ENCODE measurements around the gene HTR4.

HTR4 gene

DNA sequence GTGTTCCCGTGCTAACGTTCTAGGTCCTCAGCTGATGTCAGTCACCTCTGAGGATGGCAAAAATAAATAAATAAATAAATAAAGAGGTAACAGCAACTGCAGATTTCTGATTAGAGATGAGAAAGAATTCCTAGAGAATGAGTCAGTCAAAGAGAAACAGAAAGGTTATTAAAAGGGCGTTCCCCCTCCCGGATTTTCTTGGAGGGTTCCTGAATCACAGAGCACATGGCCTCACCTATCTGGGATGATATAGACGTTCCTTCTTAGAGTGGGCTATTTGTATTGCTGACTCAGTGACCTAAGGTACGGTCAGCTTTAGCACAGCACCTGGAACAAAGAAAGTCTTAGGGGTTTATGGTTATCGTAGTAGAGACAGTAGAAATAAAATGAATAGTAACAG lies 30.6 kb downstream of the HTR4 start:
- no peaks in the 10 kb centered on the region for H3K4me1 ChIP-seq
- no peaks in the 10 kb centered on the region for H3K9me3 ChIP-seq
- H3K4me3 ChIP-seq (ENCODE audit: low read depth, low read length), result no peak overlapping the region
- no peaks in the 10 kb centered on the region for H3K27me3 ChIP-seq
- TF ChIP-seq, protein P1, sequence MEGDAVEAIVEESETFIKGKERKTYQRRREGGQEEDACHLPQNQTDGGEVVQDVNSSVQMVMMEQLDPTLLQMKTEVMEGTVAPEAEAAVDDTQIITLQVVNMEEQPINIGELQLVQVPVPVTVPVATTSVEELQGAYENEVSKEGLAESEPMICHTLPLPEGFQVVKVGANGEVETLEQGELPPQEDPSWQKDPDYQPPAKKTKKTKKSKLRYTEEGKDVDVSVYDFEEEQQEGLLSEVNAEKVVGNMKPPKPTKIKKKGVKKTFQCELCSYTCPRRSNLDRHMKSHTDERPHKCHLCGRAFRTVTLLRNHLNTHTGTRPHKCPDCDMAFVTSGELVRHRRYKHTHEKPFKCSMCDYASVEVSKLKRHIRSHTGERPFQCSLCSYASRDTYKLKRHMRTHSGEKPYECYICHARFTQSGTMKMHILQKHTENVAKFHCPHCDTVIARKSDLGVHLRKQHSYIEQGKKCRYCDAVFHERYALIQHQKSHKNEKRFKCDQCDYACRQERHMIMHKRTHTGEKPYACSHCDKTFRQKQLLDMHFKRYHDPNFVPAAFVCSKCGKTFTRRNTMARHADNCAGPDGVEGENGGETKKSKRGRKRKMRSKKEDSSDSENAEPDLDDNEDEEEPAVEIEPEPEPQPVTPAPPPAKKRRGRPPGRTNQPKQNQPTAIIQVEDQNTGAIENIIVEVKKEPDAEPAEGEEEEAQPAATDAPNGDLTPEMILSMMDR (IDR thresholded peaks at IDR 0.05; ENCODE audit: low read depth, low read length), result no peak
- no peak for DNase-seq
- no peaks in the 10 kb centered on the region for H3K36me3 ChIP-seq

DNA sequence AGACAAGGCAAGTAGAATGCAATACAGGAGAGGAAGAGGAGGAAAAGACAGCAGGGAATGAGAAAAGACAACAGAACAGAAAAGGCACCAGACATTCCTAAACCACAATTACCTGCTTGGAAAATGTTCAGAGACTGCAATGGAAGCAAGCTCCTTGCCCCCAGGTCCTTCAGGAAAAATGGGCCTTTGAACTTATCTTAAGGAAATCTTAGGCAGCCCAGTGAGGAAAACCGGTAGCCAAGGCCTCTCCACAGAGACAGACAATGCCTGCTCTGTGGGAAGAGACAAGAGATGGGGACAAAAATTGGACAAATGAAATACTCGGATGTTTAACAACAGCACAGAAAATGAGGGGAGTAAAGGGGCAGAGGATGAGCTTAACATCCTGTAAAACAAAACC lies 31.2 kb downstream of the HTR4 start:
- no peak for DNase-seq
- H3K36me3 ChIP-seq, result no peaks in the 10 kb centered on the region
- TF ChIP-seq, protein P1 (IDR thresholded peaks at IDR 0.05; ENCODE audit: low read depth, low read length), result no peak
- no peak overlapping the region for H3K4me3 ChIP-seq (ENCODE audit: low read depth, low read length)
- H3K4me1 ChIP-seq, result no peaks in the 10 kb centered on the region
- H3K27me3 ChIP-seq, result no peaks in the 10 kb centered on the region
- H3K9me3 ChIP-seq, result no peaks in the 10 kb centered on the region

DNA sequence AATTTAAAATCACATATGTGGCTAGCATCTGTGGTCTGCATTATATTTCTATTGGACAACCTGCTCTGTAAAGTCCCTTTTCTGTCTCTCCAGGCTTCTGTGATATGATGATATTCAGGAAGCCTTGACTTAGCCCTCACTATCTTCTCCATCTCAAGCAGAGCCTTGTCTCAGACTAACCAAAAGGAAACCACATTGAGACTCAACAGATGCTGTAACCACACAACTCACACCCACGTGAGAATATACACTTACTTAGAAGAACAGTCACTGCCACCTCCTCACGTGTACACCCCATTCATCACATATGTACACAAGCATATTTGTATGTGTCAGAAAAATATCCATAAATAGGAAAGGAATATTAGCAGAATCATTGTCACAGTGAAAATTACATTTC lies 33.6 kb downstream of the HTR4 start:
- H3K9me3 ChIP-seq, result no peaks in the 10 kb centered on the region
- TF ChIP-seq, protein P1 (IDR thresholded peaks at IDR 0.05; ENCODE audit: low read depth, low read length), result no peak
- DNase-seq, result no peak
- H3K27me3 ChIP-seq, result no peaks in the 10 kb centered on the region
- no peak overlapping the region for H3K4me3 ChIP-seq (ENCODE audit: low read depth, low read length)
- H3K36me3 ChIP-seq, result no peaks in the 10 kb centered on the region
- no peaks in the 10 kb centered on the region for H3K4me1 ChIP-seq

DNA sequence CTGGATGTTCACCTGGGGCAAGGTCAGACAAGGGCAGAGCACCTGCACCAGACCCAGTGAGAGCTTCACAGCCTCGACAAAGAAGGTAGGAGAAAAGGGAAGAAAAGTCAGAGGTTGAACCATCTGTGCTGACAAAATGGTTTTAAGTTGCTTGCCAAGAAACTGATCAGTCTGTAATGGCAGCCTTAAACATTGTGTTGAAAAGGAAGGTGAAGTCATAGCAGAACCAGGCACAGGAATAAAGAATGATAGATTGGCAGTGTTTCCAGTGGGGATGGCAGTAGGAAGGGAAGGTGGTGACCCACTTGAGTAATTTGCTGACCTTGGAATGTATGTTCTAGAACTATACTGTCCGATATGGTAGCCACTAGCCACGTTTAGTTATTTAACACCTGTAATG lies 34.2 kb downstream of the HTR4 start:
- TF ChIP-seq, protein P1 (IDR thresholded peaks at IDR 0.05; ENCODE audit: low read depth, low read length), result no peak
- Histone ChIP-seq H3K9me3 (no peaks in the 10 kb centered on the region), H3K36me3 (no peaks in the 10 kb centered on the region), H3K4me3 (ENCODE audit: low read depth, low read length) (no peak overlapping the region), H3K4me1 (no peaks in the 10 kb centered on the region), H3K27me3 (no peaks in the 10 kb centered on the region)
- DNase-seq, result no peak

DNA sequence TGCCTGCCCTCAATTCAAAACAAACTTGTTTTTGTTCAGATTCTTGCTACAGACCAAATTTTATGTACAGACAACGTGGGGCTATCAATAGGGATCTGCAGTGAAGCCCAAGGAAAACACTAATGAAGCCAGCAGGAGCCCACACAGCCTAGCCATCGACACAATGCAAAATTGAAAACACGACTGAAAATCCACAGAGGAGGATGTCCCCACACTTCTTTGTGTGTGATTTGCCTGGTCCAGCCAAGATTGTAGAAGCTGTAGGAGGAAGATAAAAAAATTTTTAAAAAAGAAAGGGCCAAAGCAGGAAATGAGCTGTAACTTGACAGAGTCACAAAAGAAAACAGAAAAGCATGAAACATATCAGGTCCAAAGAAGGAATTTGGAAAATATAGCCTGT lies 34.8 kb downstream of the HTR4 start:
- Histone ChIP-seq H3K36me3 (no peaks in the 10 kb centered on the region), H3K4me3 (ENCODE audit: low read depth, low read length) (no peak overlapping the region), H3K27me3 (no peaks in the 10 kb centered on the region), H3K9me3 (no peaks in the 10 kb centered on the region), H3K4me1 (no peaks in the 10 kb centered on the region)
- no peak for DNase-seq
- TF ChIP-seq, protein P1 (IDR thresholded peaks at IDR 0.05; ENCODE audit: low read depth, low read length), result no peak

DNA sequence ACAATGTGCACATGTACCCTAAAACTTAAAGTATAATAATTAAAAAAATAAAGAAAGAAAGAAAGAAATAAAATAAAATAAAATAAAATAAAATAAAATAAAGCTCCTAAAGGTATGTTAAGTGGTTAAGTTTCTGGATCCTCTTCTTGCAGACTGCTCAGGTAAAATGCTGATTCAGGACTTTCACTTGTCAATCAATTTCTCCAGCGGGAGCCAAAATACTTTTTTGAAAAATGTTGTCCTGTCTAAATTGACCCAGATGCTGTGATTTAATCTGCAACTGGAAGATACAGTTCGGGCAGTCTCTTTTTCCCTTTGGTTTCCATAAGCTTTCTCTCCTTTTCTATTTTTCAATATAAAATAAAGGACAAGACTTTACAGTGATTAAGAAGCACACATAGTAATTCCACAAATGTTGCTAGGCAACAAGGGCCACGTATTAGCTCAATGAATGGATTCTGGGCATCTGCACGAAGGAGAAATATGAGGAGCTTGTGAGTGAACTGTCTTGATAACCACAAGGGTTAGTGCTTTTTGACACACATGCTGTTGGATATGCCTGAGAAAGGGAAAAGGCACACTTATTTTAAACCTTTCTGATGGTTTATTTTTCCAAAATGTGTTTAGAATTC lies 38.6 kb downstream of the HTR4 start:
- Histone ChIP-seq H3K4me3 (ENCODE audit: low read depth, low read length) (no peak overlapping the region), H3K27me3 (no peaks in the 10 kb centered on the region), H3K4me1 (no peaks in the 10 kb centered on the region), H3K9me3 (no peaks in the 10 kb centered on the region), H3K36me3 (no peaks in the 10 kb centered on the region)
- no peak for DNase-seq
- TF ChIP-seq, protein P1 (IDR thresholded peaks at IDR 0.05; ENCODE audit: low read depth, low read length), result no peak
